Activated CD4-positive, alpha-beta T cell treated with anti-CD3 and anti-CD28 coated beads, Interleukin-2, amount 10 ng/mL, durations not matched to agents 24 days and 14 days (primary cell): ENCODE results near the gene HLA-G. TPM values are rescaled to one million over a fixed set of nuclear protein-coding genes. Genes with fewer than 3 reads are reported as not detected.

ENCODE experiments used
- DNase-seq: peaks from one replicate; pipeline ENCODE4 v3.0.0; 2022
- H3K27ac Mint-ChIP-seq: one replicate; pipeline ENCODE4 v1.8.0; 2022; ENCODE audit warnings: mild to moderate bottlenecking, mixed read lengths
- H3K27me3 Mint-ChIP-seq: one replicate; pipeline ENCODE4 v1.8.0; 2022; ENCODE audit warnings: mixed read lengths
- H3K36me3 Mint-ChIP-seq: one replicate; pipeline ENCODE4 v1.8.0; 2022; ENCODE audit warnings: low read depth, mild to moderate bottlenecking, mixed read lengths
- H3K4me1 Mint-ChIP-seq: one replicate; pipeline ENCODE4 v1.8.0; 2021; ENCODE audit warnings: mixed read lengths
- H3K4me3 Mint-ChIP-seq: one replicate; pipeline ENCODE4 v1.8.0; 2022; ENCODE audit warnings: mild to moderate bottlenecking, moderate library complexity, mixed read lengths
- H3K9me3 Mint-ChIP-seq: one replicate; pipeline ENCODE4 v1.8.0; 2021; ENCODE audit warnings: mixed read lengths
- intact Hi-C: fragments of 100-400 bp; cut with micrococcal nuclease; formaldehyde crosslinking; loops from one replicate; pipeline ENCODE4 v1.15.1; 2023
- total RNA-seq: library from RNA; stranded (reverse); gene quantifications from 2 replicates; pipeline ENCODE4 v1.2.3, GENCODE V29; 2022

HLA-G gene
- total RNA-seq, 1 donor from 2014 or later: 1.2 TPM

GRCh38 chr6:29830409-29830808 lies 2.8 kb downstream of the HLA-G start:
- no peaks in the 10 kb centered on the region for H3K9me3 Mint-ChIP-seq
- no peaks in the 10 kb centered on the region for H3K36me3 Mint-ChIP-seq
- H3K27me3 Mint-ChIP-seq: peaks cover 74% of the 10 kb centered on the region
- intact Hi-C loops: loop anchor here (5.0 kb wide), 1 partner anchor 178 kb away; no protein-coding TSS in a partner anchor
- H3K4me1 Mint-ChIP-seq: peaks cover 15% of the 10 kb centered on the region
- H3K4me3 Mint-ChIP-seq: no peak overlapping the region
- no peak for DNase-seq
- no peak overlapping the region for H3K27ac Mint-ChIP-seq

GRCh38 chr6:29831776-29832175 lies 4.2 kb downstream of the HLA-G start:
- DNase-seq: no peak
- no peak overlapping the region for H3K4me3 Mint-ChIP-seq
- no peak overlapping the region for H3K27ac Mint-ChIP-seq
- no peaks in the 10 kb centered on the region for H3K36me3 Mint-ChIP-seq
- H3K4me1 Mint-ChIP-seq: peaks cover 15% of the 10 kb centered on the region
- peaks cover 73% of the 10 kb centered on the region for H3K27me3 Mint-ChIP-seq
- intact Hi-C loops: loop anchor here (5.0 kb wide), 1 partner anchor 179 kb away; no protein-coding TSS in a partner anchor
- no peaks in the 10 kb centered on the region for H3K9me3 Mint-ChIP-seq

- intact Hi-C loops: loop anchor here (1.0 to 5.0 kb wide), 3 partner anchors 96 to 182 kb away; no protein-coding TSS in a partner anchor
Observed at GRCh38 chr6:29834564-29835436, 7.2 kb downstream of the HLA-G start.

DNA sequence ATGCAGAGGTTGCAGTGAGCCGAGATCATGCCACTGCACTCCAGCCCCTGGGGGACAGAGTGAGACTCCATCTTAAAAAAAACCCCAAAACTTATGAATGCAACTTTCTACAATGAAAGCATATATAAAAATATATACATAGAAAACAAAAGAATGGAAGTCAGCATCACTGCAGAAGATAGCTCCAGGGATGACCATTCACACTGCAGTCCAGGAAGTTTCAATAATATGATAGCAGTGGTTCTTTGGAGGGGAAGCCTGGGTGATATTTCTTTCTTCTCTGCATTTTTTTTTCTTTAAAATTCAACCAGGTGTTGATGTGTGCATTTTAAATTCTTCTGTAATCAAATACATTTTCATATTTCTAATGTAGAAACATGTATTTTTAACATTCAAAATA lies 12.3 kb downstream of the HLA-G start:
- H3K4me3 Mint-ChIP-seq: no peak overlapping the region
- H3K27me3 Mint-ChIP-seq: peaks cover 54% of the 10 kb centered on the region
- no peak overlapping the region for H3K27ac Mint-ChIP-seq
- no peaks in the 10 kb centered on the region for H3K9me3 Mint-ChIP-seq
- intact Hi-C loops: no loop called here
- DNase-seq: no peak
- no peaks in the 10 kb centered on the region for H3K36me3 Mint-ChIP-seq
- H3K4me1 Mint-ChIP-seq: peaks cover 7% of the 10 kb centered on the region

More at GRCh38 chr6:29834564-29835436, 7.2 kb downstream of the HLA-G start:
- H3K27ac Mint-ChIP-seq: no peak overlapping the region
- peak; percentile 84 for DNase-seq
- H3K27me3 Mint-ChIP-seq: peaks cover 66% of the 10 kb centered on the region
- no peaks in the 10 kb centered on the region for H3K36me3 Mint-ChIP-seq
- no peak overlapping the region for H3K4me3 Mint-ChIP-seq
- H3K9me3 Mint-ChIP-seq: no peaks in the 10 kb centered on the region
- H3K4me1 Mint-ChIP-seq: peaks cover 13% of the 10 kb centered on the region

DNA sequence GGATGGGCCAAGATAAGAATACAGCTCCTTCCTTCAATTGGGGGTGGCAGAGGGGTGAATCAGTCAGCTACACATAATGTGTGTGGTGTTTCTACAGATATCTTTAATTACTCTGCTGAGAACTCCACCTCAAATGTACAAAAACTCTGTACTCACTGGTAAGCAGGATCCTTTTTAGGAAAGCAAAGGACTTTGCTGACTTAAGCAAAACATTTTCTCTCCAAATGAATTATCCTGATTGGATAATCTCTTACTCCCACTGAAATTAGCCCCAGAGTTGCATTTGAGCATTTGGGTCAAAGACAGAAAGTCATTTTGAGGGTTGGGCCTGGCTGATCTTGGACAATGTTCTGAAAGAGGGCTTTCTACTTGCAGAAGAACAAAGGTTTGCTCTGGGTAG lies 13.4 kb downstream of the HLA-G start:
- Mint-ChIP-seq H3K4me1 (peaks cover 15% of the 10 kb centered on the region), H3K36me3 (no peaks in the 10 kb centered on the region), H3K27me3 (peaks cover 52% of the 10 kb centered on the region), H3K27ac (no peak overlapping the region), H3K4me3 (no peak overlapping the region), H3K9me3 (no peaks in the 10 kb centered on the region)
- no peak for DNase-seq
- intact Hi-C loops: no loop called here

DNA sequence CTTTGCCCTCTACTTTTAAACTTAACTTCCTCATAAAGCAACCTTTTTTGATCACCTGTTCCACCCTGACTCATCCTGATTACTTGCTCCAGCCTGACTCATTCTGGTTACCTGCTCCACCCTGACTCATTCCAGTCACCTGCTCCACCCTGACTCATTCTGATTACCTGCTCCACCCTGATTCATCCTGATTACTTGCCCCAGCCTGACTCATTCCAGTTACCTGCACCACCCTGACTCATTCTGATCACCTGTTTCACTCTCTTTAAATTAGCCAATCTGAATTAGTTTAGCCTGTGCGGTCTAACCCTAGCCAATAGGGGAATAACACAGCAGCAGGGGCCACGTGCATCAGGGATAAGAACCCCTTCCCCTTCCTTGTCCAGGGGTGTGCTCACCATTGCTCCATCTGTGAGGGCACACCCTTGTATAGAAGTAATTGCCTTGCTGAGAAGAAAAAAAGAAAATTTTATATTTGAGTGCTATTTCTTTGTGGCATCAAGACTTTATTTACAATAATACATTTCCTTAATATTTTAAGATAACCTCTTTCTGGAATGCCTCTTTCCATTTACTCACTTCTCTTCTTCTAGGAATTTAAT lies 17.9 kb downstream of the HLA-G start:
- Mint-ChIP-seq H3K4me1 (peaks cover 26% of the 10 kb centered on the region), H3K27me3 (peaks cover 52% of the 10 kb centered on the region)
- intact Hi-C loops: no loop called here

DNA sequence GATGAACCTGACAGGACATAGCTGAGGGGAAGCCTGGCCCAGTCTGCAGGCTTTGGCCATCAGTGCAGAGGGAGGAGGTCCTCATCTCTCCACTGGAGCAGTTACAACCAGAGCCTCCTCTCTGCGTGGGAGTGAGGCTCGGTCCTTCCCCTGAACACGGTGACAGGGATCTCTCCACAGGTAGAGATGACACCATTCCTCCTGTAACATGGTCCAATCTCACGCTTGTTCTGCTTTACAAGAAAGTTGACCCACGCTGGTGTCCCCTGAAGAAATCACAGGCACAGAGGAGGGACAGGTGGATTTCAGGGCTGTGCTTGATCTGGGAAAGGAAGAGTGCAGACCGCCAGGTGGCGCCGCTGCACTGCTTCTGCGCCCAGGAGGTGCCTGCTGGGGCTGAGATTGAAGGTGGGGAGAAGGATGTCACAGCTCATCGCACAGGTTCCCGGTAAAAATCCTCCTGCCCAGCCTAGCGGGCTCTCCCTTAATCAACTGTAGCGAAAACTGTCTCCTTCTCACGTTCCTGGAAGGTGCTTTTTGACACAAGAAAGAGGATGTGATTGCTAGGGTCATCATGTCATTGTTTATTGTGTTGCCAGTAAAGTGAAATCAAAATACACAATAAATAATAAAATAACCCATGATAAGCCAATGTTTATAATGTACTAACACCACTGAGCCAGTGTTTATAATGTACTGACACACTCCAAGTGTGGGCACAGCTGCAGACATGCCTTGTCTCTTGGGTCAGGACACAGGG lies 20.4 kb downstream of the HLA-G start:
- peak; percentile 95 for DNase-seq
- intact Hi-C loops: loop anchor here (1.0 to 2.0 kb wide), 4 partner anchors 119 to 323 kb away; no protein-coding TSS in a partner anchor
- no peaks in the 10 kb centered on the region for H3K36me3 Mint-ChIP-seq
- peaks cover 55% of the 10 kb centered on the region for H3K27me3 Mint-ChIP-seq
- H3K4me1 Mint-ChIP-seq: peaks cover 26% of the 10 kb centered on the region
- no peaks in the 10 kb centered on the region for H3K9me3 Mint-ChIP-seq
- H3K4me3 Mint-ChIP-seq: no peak overlapping the region
- no peak overlapping the region for H3K27ac Mint-ChIP-seq

More for the DNA sequence above, 17.9 kb downstream of the HLA-G start:
- peak; percentile 74 for DNase-seq
- Mint-ChIP-seq H3K36me3 (no peaks in the 10 kb centered on the region), H3K4me3 (peak overlapping the region; percentile 8), H3K27ac (peak overlapping the region; percentile 45), H3K9me3 (no peaks in the 10 kb centered on the region)

DNA sequence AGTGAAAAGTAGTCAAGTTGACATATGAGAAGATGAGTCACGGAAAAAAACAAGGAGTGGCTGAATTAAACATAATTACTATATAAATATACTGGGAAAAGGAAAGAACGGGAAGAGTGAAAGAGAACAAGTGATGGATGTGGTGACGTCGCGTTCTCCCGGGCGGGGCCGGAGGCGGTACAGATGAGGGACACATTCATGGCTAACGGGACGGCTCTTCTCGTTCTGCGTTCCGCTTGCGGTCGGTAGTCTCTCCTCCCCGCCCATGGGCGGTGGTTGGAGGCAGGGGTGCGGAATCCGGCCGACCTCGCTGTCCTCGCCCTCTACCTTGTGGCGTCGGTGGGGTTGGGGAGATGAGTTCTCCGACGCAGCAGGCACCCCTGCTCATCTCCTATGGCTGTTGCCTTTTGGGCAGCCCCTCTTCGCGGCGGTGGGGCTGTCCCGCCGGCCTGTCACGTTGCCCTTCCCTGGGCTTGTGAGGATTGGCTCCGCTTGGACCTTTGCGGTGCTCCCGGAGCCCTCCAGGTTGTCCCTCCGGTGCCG lies 22.5 kb downstream of the HLA-G start:
- H3K27me3 Mint-ChIP-seq: peaks cover 60% of the 10 kb centered on the region
- peak overlapping the region; percentile 64 for H3K4me3 Mint-ChIP-seq
- intact Hi-C loops: loop anchor here (10.0 kb wide), 1 partner anchor 75 kb away; no protein-coding TSS in a partner anchor

DNA sequence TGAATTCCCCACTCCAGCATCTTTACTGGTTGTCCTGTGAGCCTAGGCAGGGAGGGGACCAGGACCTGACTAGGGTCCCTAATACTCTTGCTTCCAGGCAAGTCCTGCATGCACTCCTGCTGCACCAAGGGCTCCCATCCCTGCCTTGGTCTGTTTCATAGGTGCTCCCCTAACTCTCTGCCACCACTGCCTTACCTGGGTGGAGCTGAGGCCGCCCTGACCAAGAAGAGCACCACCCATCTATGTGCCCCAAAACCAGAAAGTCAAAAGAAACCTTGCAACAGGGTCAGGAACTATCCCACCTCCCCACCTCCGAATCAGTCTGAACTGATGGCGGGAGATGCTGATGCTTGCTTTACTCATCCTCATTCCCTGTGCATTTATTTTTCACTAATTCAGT lies 23.6 kb downstream of the HLA-G start:
- no peak overlapping the region for H3K4me3 Mint-ChIP-seq
- no peaks in the 10 kb centered on the region for H3K36me3 Mint-ChIP-seq
- DNase-seq: no peak
- intact Hi-C loops: loop anchor here (10.0 kb wide), 1 partner anchor 74 kb away; no protein-coding TSS in a partner anchor
- peaks cover 60% of the 10 kb centered on the region for H3K27me3 Mint-ChIP-seq
- no peak overlapping the region for H3K27ac Mint-ChIP-seq
- peaks cover 15% of the 10 kb centered on the region for H3K4me1 Mint-ChIP-seq
- no peaks in the 10 kb centered on the region for H3K9me3 Mint-ChIP-seq

More for the DNA sequence above, 22.5 kb downstream of the HLA-G start:
- DNase-seq: peak; percentile 79
- no peak overlapping the region for H3K27ac Mint-ChIP-seq
- no peaks in the 10 kb centered on the region for H3K9me3 Mint-ChIP-seq
- no peaks in the 10 kb centered on the region for H3K36me3 Mint-ChIP-seq
- H3K4me1 Mint-ChIP-seq: peaks cover 21% of the 10 kb centered on the region

DNA sequence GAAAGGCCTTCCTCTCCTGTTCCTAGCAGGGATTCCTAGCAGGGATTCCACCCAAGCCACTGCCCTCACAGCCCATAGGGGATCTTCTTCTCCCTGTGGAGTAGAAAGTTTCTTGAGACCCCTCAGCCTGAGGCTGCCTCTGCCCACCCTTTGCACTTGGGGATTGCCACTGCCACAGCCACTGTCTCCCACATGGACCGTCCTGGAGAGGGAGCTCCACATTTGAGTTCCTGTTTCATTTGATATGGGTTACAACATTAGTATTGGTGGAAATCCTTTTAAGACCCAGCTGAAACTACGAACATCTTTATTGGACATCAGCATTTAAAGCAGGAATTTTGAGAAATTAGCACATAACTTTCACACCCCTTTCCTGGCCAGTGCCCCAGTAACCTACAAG lies 25.6 kb downstream of the HLA-G start:
- H3K27ac Mint-ChIP-seq: no peak overlapping the region
- DNase-seq: no peak
- peaks cover 10% of the 10 kb centered on the region for H3K4me1 Mint-ChIP-seq
- intact Hi-C loops: loop anchor here (10.0 kb wide), 1 partner anchor 72 kb away; no protein-coding TSS in a partner anchor
- H3K27me3 Mint-ChIP-seq: peaks cover 67% of the 10 kb centered on the region
- no peak overlapping the region for H3K4me3 Mint-ChIP-seq
- H3K9me3 Mint-ChIP-seq: no peaks in the 10 kb centered on the region
- no peaks in the 10 kb centered on the region for H3K36me3 Mint-ChIP-seq

DNA sequence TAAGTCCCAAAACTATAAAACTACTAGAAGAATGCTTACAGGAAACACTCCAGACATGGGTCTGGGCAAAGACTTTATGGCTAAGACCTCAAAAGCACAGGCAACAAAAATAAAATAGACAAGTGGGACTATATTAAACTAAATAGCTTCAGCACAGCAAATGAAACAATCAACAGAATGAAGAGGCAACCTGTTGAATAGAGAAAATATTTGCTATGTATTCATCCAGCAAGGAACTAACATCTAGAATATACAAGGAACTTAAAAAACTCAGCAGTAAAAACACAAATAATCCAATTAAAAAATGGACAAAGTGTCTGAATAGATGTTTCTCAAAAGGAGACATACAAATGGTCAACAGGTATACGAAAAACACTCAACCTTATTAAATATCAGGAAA lies 30.4 kb downstream of the HLA-G start:
- Mint-ChIP-seq H3K27ac (no peak overlapping the region), H3K27me3 (peaks cover 55% of the 10 kb centered on the region), H3K4me1 (peaks cover 2% of the 10 kb centered on the region), H3K9me3 (no peaks in the 10 kb centered on the region), H3K36me3 (no peaks in the 10 kb centered on the region), H3K4me3 (no peak overlapping the region)
- no peak for DNase-seq
- intact Hi-C loops: loop anchor here (10.0 kb wide), 1 partner anchor 67 kb away; no protein-coding TSS in a partner anchor

- Mint-ChIP-seq H3K4me1 (no peaks in the 10 kb centered on the region), H3K9me3 (no peaks in the 10 kb centered on the region), H3K36me3 (no peaks in the 10 kb centered on the region), H3K4me3 (no peak overlapping the region), H3K27me3 (peaks cover 53% of the 10 kb centered on the region), H3K27ac (no peak overlapping the region)
- DNase-seq: peak; percentile 30
- intact Hi-C loops: no loop called here
Observed at GRCh38 chr6:29861521-29862255, 34.1 kb downstream of the HLA-G start.
